Activated CD8-positive, alpha-beta T cell treated with anti-CD3 and anti-CD28 coated beads for 36 hours (primary cell): Measurements from ENCODE around the gene ATP23. TPM values are rescaled to one million over a fixed set of nuclear protein-coding genes. Genes with fewer than 3 reads are reported as not detected.

Experiments used
- ATAC-seq: fragments of 200-7000 bp; cut with Tn5 transposase; one replicate; pipeline ENCODE4 v1.10.0; 2021; ENCODE audit warnings: mild to moderate bottlenecking, moderate library complexity
- CTCF ChIA-PET: fragments of 350-600 bp; sonication (Branson Sonifier 250); formaldehyde crosslinking; loops from one replicate; lab custom pipeline; 2021; ENCODE audit warnings: antibody characterized with exemption; lab: Charles Lee
- POLR2A ChIA-PET: fragments of 350-600 bp; sonication (Branson Sonifier 250); formaldehyde crosslinking; loops from one replicate; lab custom pipeline; 2021; ENCODE audit warnings: antibody characterized with exemption; lab: Charles Lee
- DNase-seq: peaks from one replicate; pipeline ENCODE4 v3.0.0-alpha.2; 2020
- H3K27ac Mint-ChIP-seq: one replicate; pipeline ENCODE4 v1.8.0; 2021; ENCODE audit warnings: mild to moderate bottlenecking, mixed read lengths
- H3K27me3 Mint-ChIP-seq: one replicate; pipeline ENCODE4 v1.8.0; 2021; ENCODE audit warnings: mixed read lengths
- H3K36me3 Mint-ChIP-seq: one replicate; pipeline ENCODE4 v1.8.0; 2021; ENCODE audit warnings: low read depth, mixed read lengths
- H3K4me1 Mint-ChIP-seq: one replicate; pipeline ENCODE4 v1.8.0; 2021; ENCODE audit warnings: low read depth, mixed read lengths
- H3K4me3 Mint-ChIP-seq: one replicate; pipeline ENCODE4 v1.8.0; 2021; ENCODE audit warnings: mild to moderate bottlenecking, moderate library complexity, mixed read lengths
- H3K9me3 Mint-ChIP-seq: one replicate; pipeline ENCODE4 v1.8.0; 2021; ENCODE audit warnings: mixed read lengths
- intact Hi-C: fragments of 100-400 bp; cut with micrococcal nuclease; formaldehyde crosslinking; loops from one replicate; pipeline ENCODE4 v1.10.0; 2022
- total RNA-seq, 2 experiments: library from RNA; stranded (reverse); gene quantifications; one replicate each; pipeline ENCODE4 v1.2.3, GENCODE V29; 2021
- TF ChIP-seq, protein P1 (sequence below): fragments of 200-600 bp; IDR thresholded peaks from one replicate; pipeline ENCODE4 v1.8.0; 2022; ENCODE audit warnings: antibody characterized with exemption, mild to moderate bottlenecking

ATP23 gene
- total RNA-seq, 2 experiments from 2014 or later: 15.8 to 16.7 TPM

DNA sequence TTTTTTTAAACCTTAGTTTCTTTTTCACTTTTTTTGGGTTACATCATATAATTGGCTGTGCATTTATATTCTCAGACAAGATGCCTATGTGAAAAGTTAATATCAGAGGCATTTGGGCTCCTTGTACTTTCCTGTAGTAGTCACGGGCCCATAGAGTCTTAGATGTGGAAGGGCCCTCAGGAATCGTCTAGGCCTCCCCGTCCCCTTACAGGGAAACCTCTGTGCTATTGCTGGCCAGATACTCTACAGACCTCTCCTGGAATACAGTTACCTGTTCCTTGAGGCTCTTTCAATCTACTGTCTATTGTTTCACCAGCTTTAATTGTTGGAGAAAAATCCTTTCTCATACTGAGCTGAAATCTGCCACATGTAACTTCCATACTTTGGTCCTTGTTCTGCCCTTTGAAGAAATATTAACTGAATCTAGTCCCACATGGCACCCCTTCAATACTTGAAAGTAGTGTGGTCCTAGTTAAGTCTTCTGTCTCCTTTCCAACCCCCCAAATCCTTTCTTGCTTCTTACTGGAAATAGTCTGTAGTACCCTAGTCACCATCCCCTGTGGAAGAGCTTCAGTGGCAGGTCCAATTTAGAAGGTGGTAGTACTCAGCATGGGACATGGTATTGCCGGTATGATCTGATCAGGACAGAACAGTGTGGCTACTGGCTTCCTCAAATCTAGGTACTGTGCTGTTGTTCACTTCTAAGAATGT is 3.1 kb downstream of the ATP23 start:
- H3K27me3 Mint-ChIP-seq: no peaks in the 10 kb centered on the region
- peaks cover 9% of the 10 kb centered on the region for H3K36me3 Mint-ChIP-seq
- TF ChIP-seq, protein P1, sequence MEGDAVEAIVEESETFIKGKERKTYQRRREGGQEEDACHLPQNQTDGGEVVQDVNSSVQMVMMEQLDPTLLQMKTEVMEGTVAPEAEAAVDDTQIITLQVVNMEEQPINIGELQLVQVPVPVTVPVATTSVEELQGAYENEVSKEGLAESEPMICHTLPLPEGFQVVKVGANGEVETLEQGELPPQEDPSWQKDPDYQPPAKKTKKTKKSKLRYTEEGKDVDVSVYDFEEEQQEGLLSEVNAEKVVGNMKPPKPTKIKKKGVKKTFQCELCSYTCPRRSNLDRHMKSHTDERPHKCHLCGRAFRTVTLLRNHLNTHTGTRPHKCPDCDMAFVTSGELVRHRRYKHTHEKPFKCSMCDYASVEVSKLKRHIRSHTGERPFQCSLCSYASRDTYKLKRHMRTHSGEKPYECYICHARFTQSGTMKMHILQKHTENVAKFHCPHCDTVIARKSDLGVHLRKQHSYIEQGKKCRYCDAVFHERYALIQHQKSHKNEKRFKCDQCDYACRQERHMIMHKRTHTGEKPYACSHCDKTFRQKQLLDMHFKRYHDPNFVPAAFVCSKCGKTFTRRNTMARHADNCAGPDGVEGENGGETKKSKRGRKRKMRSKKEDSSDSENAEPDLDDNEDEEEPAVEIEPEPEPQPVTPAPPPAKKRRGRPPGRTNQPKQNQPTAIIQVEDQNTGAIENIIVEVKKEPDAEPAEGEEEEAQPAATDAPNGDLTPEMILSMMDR: no peak
- H3K9me3 Mint-ChIP-seq: no peaks in the 10 kb centered on the region
- ATAC-seq (no peak), DNase-seq (no peak)
- ChIA-PET POLR2A (no interaction called here), CTCF (no interaction called here)
- no peak overlapping the region for H3K4me3 Mint-ChIP-seq
- no peak overlapping the region for H3K27ac Mint-ChIP-seq
- peaks cover 30% of the 10 kb centered on the region for H3K4me1 Mint-ChIP-seq
- intact Hi-C loops: no loop called here

DNA sequence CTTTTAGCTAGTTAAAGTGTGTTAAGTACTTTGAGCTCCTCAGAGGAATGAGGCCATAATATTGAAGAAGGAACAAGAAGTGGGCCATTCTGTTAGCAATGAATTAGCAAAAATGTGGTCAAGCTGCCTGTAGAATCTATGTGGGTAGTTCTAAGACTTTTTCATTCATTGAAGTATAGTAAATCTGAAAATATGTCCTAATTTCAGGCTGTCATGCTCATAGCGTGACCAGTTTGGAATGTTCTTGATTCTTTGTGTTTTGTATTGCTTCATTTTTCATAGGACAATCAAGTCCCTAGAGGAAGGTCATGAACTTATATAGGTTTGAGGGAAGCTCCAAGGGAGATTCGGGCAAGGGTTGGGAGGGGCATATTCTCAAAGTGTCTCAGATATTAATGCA is 11.4 kb downstream of the ATP23 start:
- intact Hi-C loops: no loop called here
- ATAC-seq (no peak), DNase-seq (no peak)
- Mint-ChIP-seq H3K9me3 (no peaks in the 10 kb centered on the region), H3K27me3 (no peaks in the 10 kb centered on the region), H3K27ac (no peak overlapping the region), H3K4me3 (no peak overlapping the region), H3K36me3 (peaks cover 49% of the 10 kb centered on the region), H3K4me1 (no peaks in the 10 kb centered on the region)
- TF ChIP-seq, protein P1: no peak
- CTCF ChIA-PET: interaction anchor here (1.7 kb wide), 1 partner anchor 11 kb away, joined by 4 read pairs; the partner anchor contains the start of gene ATP23
- POLR2A ChIA-PET: no interaction called here

DNA sequence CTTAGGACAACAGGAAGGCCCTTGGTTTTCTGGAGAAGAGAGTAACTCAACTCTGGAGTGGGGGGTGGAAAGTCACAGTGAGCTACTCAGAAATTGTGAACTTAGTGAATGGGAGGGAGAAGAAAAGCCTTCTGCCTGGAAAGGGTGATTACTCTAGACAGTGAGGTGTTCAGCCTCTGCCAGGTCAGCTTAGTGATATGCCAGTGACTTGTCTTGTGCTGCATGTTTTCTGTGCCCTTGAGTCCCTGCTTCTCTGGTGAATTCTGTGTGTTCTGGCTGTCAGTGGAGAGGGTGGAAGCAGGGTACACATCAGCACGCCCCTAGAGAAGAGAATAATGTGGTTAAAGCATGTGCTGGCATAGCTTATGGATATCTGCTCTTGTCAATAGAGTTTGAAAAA is 13.4 kb downstream of the ATP23 start:
- intact Hi-C loops: no loop called here
- Mint-ChIP-seq H3K27me3 (no peaks in the 10 kb centered on the region), H3K27ac (no peak overlapping the region)

DNA sequence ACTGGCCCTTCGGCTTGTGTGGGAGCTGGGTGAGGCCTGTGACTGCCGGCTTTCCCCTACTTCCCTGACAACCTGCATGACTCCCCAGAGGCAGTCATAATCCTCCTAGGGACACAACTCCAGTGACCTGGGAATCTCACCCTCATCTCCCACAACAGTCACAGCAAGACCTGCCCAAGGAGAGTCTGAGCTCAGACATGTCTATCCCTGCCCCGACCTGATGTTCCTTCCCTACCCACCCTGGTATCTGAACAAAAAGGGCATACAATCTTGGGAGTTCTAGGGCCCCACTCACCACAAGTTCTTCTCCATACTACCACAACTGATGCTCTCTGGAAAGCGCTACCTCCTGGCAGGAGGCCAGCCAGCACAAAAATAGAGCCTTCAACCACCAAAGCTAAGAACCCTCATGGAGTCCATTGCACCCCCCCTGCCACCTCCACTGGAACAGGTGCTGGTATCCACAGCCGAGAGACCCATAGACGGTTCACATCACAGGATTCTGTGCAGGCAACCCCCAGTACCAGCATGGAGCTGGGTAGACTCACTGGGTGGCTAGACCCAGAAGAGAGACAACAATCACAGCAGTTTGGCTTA is 16.8 kb downstream of the ATP23 start:
- no peaks in the 10 kb centered on the region for H3K4me1 Mint-ChIP-seq
- no peak overlapping the region for H3K27ac Mint-ChIP-seq
- TF ChIP-seq, protein P1: no peak
- H3K4me3 Mint-ChIP-seq: no peak overlapping the region
- H3K36me3 Mint-ChIP-seq: peaks cover 47% of the 10 kb centered on the region
- intact Hi-C loops: no loop called here
- H3K27me3 Mint-ChIP-seq: no peaks in the 10 kb centered on the region
- peaks cover 43% of the 10 kb centered on the region for H3K9me3 Mint-ChIP-seq
- no peak for ATAC-seq
- ChIA-PET POLR2A (interaction anchor here (0.6 kb wide), 1 partner anchor 8 kb away, joined by 3 read pairs; no protein-coding TSS in a partner anchor), CTCF (no interaction called here)
- no peak for DNase-seq

More for the DNA sequence above, 13.4 kb downstream of the ATP23 start:
- peaks cover 14% of the 10 kb centered on the region for H3K9me3 Mint-ChIP-seq
- DNase-seq: no peak
- H3K36me3 Mint-ChIP-seq: peaks cover 58% of the 10 kb centered on the region
- no peaks in the 10 kb centered on the region for H3K4me1 Mint-ChIP-seq
- no peak for ATAC-seq
- CTCF ChIA-PET: no interaction called here
- TF ChIP-seq, protein P1: no peak
- H3K4me3 Mint-ChIP-seq: no peak overlapping the region
- POLR2A ChIA-PET: no interaction called here

DNA sequence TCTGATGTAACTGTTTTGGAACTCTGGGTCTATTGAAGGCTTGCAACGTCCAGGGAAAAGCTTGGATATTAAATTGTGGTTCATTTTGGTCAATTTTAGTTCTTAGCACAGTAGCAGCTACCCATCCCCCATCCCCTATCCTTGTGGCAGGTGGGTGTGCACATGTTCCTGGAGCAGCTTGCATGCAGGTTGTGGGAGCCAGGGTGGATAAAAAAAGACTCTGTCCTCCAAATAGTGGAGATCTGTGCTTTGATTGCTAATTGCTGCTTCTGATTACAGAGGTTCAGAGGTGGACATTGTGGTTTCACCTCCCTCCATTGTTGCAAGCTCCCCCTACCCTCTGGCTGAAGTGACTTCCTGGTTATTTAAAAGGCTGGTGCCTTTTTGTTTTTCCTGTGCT is 23.1 kb downstream of the ATP23 start:
- ATAC-seq (no peak), DNase-seq (no peak)
- POLR2A ChIA-PET: no interaction called here
- intact Hi-C loops: no loop called here
- CTCF ChIA-PET: no interaction called here
- Mint-ChIP-seq H3K4me1 (no peaks in the 10 kb centered on the region), H3K4me3 (no peak overlapping the region), H3K27me3 (no peaks in the 10 kb centered on the region), H3K9me3 (peaks cover 53% of the 10 kb centered on the region), H3K27ac (no peak overlapping the region), H3K36me3 (peaks cover 6% of the 10 kb centered on the region)
- TF ChIP-seq, protein P1: no peak
